Right lobe of liver (tissue), 4 donors: Measurements from ENCODE around the gene LGALS8.

Source experiments
- CTCF ChIP-seq, 4 donors: fragments of 200-600 bp in 3 of 4; fragments of 450-650 bp in 1 of 4; IDR thresholded peaks; one replicate each; pipeline versions ENCODE4 v1.5.1 to v1.8.0; 2016 to 2022; ENCODE audit warnings: antibody characterized with exemption in 4 of 4, mild to moderate bottlenecking in 2 of 4
- POLR2A ChIP-seq: fragments of 450-650 bp; IDR thresholded peaks from one replicate; pipeline ENCODE4 v1.6.1; 2017; ENCODE audit warnings: antibody characterized with exemption, mild to moderate bottlenecking
- donor health status: DM: no; HTN: no; CAD: no.
- donor health status: DM: no; HTN: no; CAD: no.
- donor health status: DM: no; HTN: yes; CAD: no.

GRCh38 chr1:236576004-236576403 is 52.2 kb downstream of the LGALS8 start:
- TF ChIP-seq CTCF (IDR thresholded peaks at IDR 0.05) (no peak), POLR2A (no peak)
